H1 (cell line): ENCODE results near the gene TMEM174. TPM values are rescaled to one million over a fixed set of nuclear protein-coding genes. Genes with fewer than 3 reads are reported as not detected.

Experiments used
- CTCF ChIA-PET: fragments of 300-600 bp; sonication (Branson Sonifier 250); formaldehyde crosslinking; loops from one replicate; lab custom pipeline; 2021; ENCODE audit not compliant: partially characterized antibody; lab: Charles Lee
- POLR2A ChIA-PET: fragments of 300-600 bp; sonication (Branson Sonifier 250); formaldehyde crosslinking; loops from one replicate; lab custom pipeline; 2021; ENCODE audit warnings: inconsistent platforms; ENCODE audit not compliant: partially characterized antibody; lab: Charles Lee
- DNase-seq, 2 experiments: peaks; one replicate each; pipeline versions ENCODE4 v3.0.0 to v3.0.0-alpha.2; 2010 to 2022; ENCODE audit warnings: low spot score in 2 of 2, low read depth in 1 of 2, mixed read lengths in 1 of 2
- FAIRE-seq: peaks from 2 replicates; lab custom pipeline; 2011; peaks lifted over from hg19 to GRCh38; lab: Jason Lieb, UNC
- H2AFZ ChIP-seq: 2 replicates; pipeline ENCODE4 v1.8.1; 2012; ENCODE audit warnings: low read length, inconsistent platforms
- H2AK5ac ChIP-seq: 2 replicates; pipeline ENCODE4 v1.6.1; 2013; ENCODE audit warnings: low read depth, low read length
- H2BK120ac ChIP-seq: replicated peaks from 2 replicates; pipeline ENCODE3; 2013; ENCODE audit warnings: low read depth, low read length, inconsistent platforms
- H2BK12ac ChIP-seq: 2 replicates; pipeline ENCODE4 v1.6.1; 2013; ENCODE audit warnings: low read depth, low read length
- H2BK15ac ChIP-seq: 2 replicates; pipeline ENCODE4 v1.6.1; 2013; ENCODE audit warnings: low read length
- H2BK20ac ChIP-seq: 2 replicates; pipeline ENCODE4 v1.6.1; 2013; ENCODE audit warnings: low read length
- H2BK5ac ChIP-seq: 2 replicates; pipeline ENCODE4 v1.6.1; 2013; ENCODE audit warnings: low read depth, low read length
- H3K14ac ChIP-seq: 2 replicates; pipeline ENCODE4 v1.6.1; 2013; ENCODE audit warnings: inconsistent platforms; ENCODE audit not compliant: insufficient read length
- H3K18ac ChIP-seq: 2 replicates; pipeline ENCODE4 v1.6.1; 2013; ENCODE audit warnings: low read length; ENCODE audit errors: extremely low read depth
- H3K23ac ChIP-seq: 2 replicates; pipeline ENCODE4 v1.6.1; 2013; ENCODE audit warnings: inconsistent platforms; ENCODE audit not compliant: insufficient read length
- H3K23me2 ChIP-seq: 2 replicates; pipeline ENCODE4 v1.6.1; 2013; ENCODE audit warnings: low read depth, low read length
- H3K27ac ChIP-seq: 2 replicates; pipeline ENCODE4 v1.6.1; 2011; ENCODE audit warnings: low read depth, low read length, inconsistent platforms
- H3K27me3 ChIP-seq, 4 experiments: replicated peaks in 1 of 4; 1 replicate in 1 of 4; 2 replicates in 3 of 4; pipeline versions ENCODE4 v1.6.1 to v1.8.1; 2011 to 2013; ENCODE audit warnings: low read length in 3 of 4, mild to moderate bottlenecking in 3 of 4, inconsistent platforms in 2 of 4, mixed read lengths in 2 of 4, moderate library complexity in 1 of 4; ENCODE audit not compliant: control insufficient read depth in 3 of 4, insufficient read depth in 3 of 4; ENCODE audit errors: extremely low read depth in 1 of 4
- H3K36me3 ChIP-seq, 4 experiments: 2 replicates each; pipeline versions ENCODE4 v1.6.1 to v1.8.1; 2011 to 2013; ENCODE audit warnings: mild to moderate bottlenecking in 4 of 4, low read length in 3 of 4, moderate library complexity in 2 of 4, control low read depth in 1 of 4, inconsistent platforms in 1 of 4; ENCODE audit not compliant: insufficient read depth in 4 of 4, control insufficient read depth in 2 of 4
- H3K4ac ChIP-seq: replicated peaks from 2 replicates; pipeline ENCODE3; 2013; ENCODE audit warnings: low read length, low read depth, mixed read lengths, inconsistent platforms; ENCODE audit not compliant: insufficient read length
- H3K4me1 ChIP-seq, 4 experiments: replicated peaks in 1 of 4; 1 replicate in 1 of 4; 2 replicates in 3 of 4; pipeline versions ENCODE4 v1.6.1 to v1.8.1; 2011 to 2013; ENCODE audit warnings: low read length in 3 of 4, inconsistent platforms in 2 of 4, mixed read lengths in 1 of 4; ENCODE audit not compliant: insufficient read depth in 4 of 4, control insufficient read depth in 3 of 4
- H3K4me2 ChIP-seq, 2 experiments: 2 replicates each; pipeline versions ENCODE4 v1.6.1 to v1.8.1; 2011 to 2013; ENCODE audit warnings: low read depth in 2 of 2, low read length in 2 of 2, control low read depth in 1 of 2, inconsistent platforms in 1 of 2, mild to moderate bottlenecking in 1 of 2; ENCODE audit not compliant: insufficient read depth in 1 of 2
- H3K4me3 ChIP-seq, 4 experiments: fragments of 200-600, 300-600 bp in 1 of 4; sonication (generic), shearing (Covaris generic), sonication (Bioruptor Twin) in 1 of 4; 2 replicates each; pipeline versions ENCODE4 v1.5.1 to v1.8.1; 2011 to 2016; ENCODE audit warnings: low read length in 4 of 4, low read depth in 3 of 4, control low read depth in 2 of 4, inconsistent platforms in 2 of 4, mild to moderate bottlenecking in 2 of 4, mixed read lengths in 1 of 4, moderate library complexity in 1 of 4; ENCODE audit not compliant: insufficient read depth in 2 of 4; ENCODE audit errors: extremely low read depth in 1 of 4
- H3K56ac ChIP-seq: replicated peaks from 2 replicates; pipeline ENCODE3; 2013; ENCODE audit warnings: low read depth, mild to moderate bottlenecking, mixed read lengths, low read length, inconsistent platforms; ENCODE audit not compliant: insufficient read length
- H3K79me1 ChIP-seq: 2 replicates; pipeline ENCODE4 v1.6.1; 2013; ENCODE audit warnings: low read depth, low read length, control low read depth
- H3K79me2 ChIP-seq, 2 experiments: 2 replicates each; pipeline versions ENCODE4 v1.6.1 to v1.8.1; 2012 to 2013; ENCODE audit warnings: low read length in 2 of 2, mild to moderate bottlenecking in 2 of 2, inconsistent platforms in 1 of 2; ENCODE audit not compliant: insufficient read depth in 2 of 2, control insufficient read depth in 1 of 2
- H3K9ac ChIP-seq, 4 experiments: replicated peaks in 1 of 4; 1 replicate in 1 of 4; 2 replicates in 3 of 4; pipeline versions ENCODE4 v1.6.1 to v1.8.1; 2011 to 2013; ENCODE audit warnings: low read depth in 3 of 4, low read length in 3 of 4, control low read depth in 2 of 4, mild to moderate bottlenecking in 2 of 4, moderate library complexity in 2 of 4, inconsistent platforms in 1 of 4; ENCODE audit errors: extremely low read depth in 1 of 4
- H3K9me3 ChIP-seq, 2 experiments: 2 replicates each; pipeline versions ENCODE4 v1.6.1 to v1.8.1; 2012 to 2013; ENCODE audit warnings: mild to moderate bottlenecking in 2 of 2, moderate library complexity in 2 of 2, control low read depth in 1 of 2, inconsistent platforms in 1 of 2, low read depth in 1 of 2, low read length in 1 of 2, mixed read lengths in 1 of 2; ENCODE audit not compliant: insufficient read depth in 2 of 2
- H4K20me1 ChIP-seq, 2 experiments: replicated peaks in 1 of 2; 2 replicates each; pipeline versions ENCODE3 to v1.8.1; 2011 to 2013; ENCODE audit warnings: inconsistent platforms in 2 of 2, low read length in 2 of 2, mild to moderate bottlenecking in 1 of 2; ENCODE audit not compliant: insufficient read depth in 2 of 2, control insufficient read depth in 1 of 2
- H4K5ac ChIP-seq: 2 replicates; pipeline ENCODE4 v1.6.1; 2013; ENCODE audit warnings: low read length, low read depth, mixed read lengths, inconsistent platforms; ENCODE audit not compliant: insufficient read length
- H4K8ac ChIP-seq: 2 replicates; pipeline ENCODE4 v1.8.0; 2013; ENCODE audit warnings: mild to moderate bottlenecking, moderate library complexity, low read length, inconsistent platforms; ENCODE audit not compliant: insufficient read depth; ENCODE audit errors: extremely low read depth
- H4K91ac ChIP-seq: replicated peaks from 2 replicates; pipeline ENCODE3; 2013; ENCODE audit warnings: low read length, mixed read lengths, inconsistent platforms; ENCODE audit not compliant: insufficient read length
- CBX8 ChIP-seq: fragments of 300-800, 300-1000 bp; sonication (generic); IDR thresholded peaks from 2 replicates; pipeline ENCODE4 v1.7.1; 2016; ENCODE audit warnings: low read depth, low read length, borderline replicate concordance
- CHD1 ChIP-seq: IDR thresholded peaks from 2 replicates; pipeline ENCODE4 v1.6.1; 2012; ENCODE audit warnings: low read depth, low read length, improper control_type of control experiment
- CTBP2 ChIP-seq: IDR thresholded peaks from 2 replicates; pipeline ENCODE4 v1.7.0; 2011; ENCODE audit warnings: borderline replicate concordance, mild to moderate bottlenecking, moderate library complexity, mixed read lengths, low read length; ENCODE audit not compliant: insufficient read depth, insufficient read length
- GABPA ChIP-seq: IDR thresholded peaks from 2 replicates; pipeline ENCODE4 v1.6.1; 2011; ENCODE audit warnings: mild to moderate bottlenecking, low read length, moderate library complexity, borderline replicate concordance; ENCODE audit not compliant: insufficient read depth
- KDM4A ChIP-seq: IDR thresholded peaks from one replicate; pipeline ENCODE4 v1.7.1; 2012; ENCODE audit warnings: low read depth, mild to moderate bottlenecking, moderate library complexity, low read length, inconsistent platforms; ENCODE audit not compliant: severe bottlenecking
- NANOG ChIP-seq: IDR thresholded peaks from 2 replicates; pipeline ENCODE4 v1.6.1; 2011; ENCODE audit warnings: low read length, low read depth, mild to moderate bottlenecking, inconsistent platforms; ENCODE audit not compliant: insufficient read depth, poor library complexity, severe bottlenecking
- TCF12 ChIP-seq: IDR thresholded peaks from 2 replicates; pipeline ENCODE4 v1.6.1; 2011; ENCODE audit warnings: low read depth, mild to moderate bottlenecking, low read length
- WGBS, 2 experiments: shearing (Covaris generic) in 1 of 2; methylation state at CpG; one replicate each; pipeline versions ENCODE4 v1.1.6 to v1.1.7; 2013 to 2015; ENCODE audit warnings: low lambda C conversion rate in 2 of 2, mixed read lengths in 2 of 2, inconsistent platforms in 1 of 2, low coverage in 1 of 2, missing lambda C conversion rate in 1 of 2; ENCODE audit not compliant: insufficient replicate concordance in 2 of 2, insufficient coverage in 1 of 2, insufficient read length in 1 of 2; ENCODE audit errors: extremely low coverage in 1 of 2, missing lambda C conversion rate in 1 of 2; 5-methylcytosine and 5-hydroxymethylcytosine counted together
- polyA plus RNA-seq, 7 experiments: library from polyadenylated mRNA; depleted of rRNA in 3 of 7; stranded (reverse) in 5 of 7; unstranded in 2 of 7; fragments of >200 nt in 5 of 7; fragments of 200-250 nt in 2 of 7; gene quantifications; 1 replicate in 5 of 7; 2 replicates in 1 of 7; 4 replicates in 1 of 7; pipeline versions ENCODE4 v1.2.1 to v1.2.3, GENCODE V29; 2011 to 2013; ENCODE audit warnings: missing spikeins in 2 of 7, mixed read lengths in 2 of 7
- total RNA-seq: library from RNA; stranded (reverse); fragmentation: NEBNext Ultra II Directional; extraction: Animal tissue kit (Norgen Biotek cat#: 25700); gene quantifications from 2 replicates; pipeline ENCODE4 v1.2.1, GENCODE V29; 2021
- TF ChIP-seq, protein P1 (sequence below): IDR thresholded peaks from 2 replicates; pipeline ENCODE4 v1.6.1; 2011; ENCODE audit warnings: low read length, improper control_type of control experiment
- TF ChIP-seq, protein P2 (sequence below): IDR thresholded peaks from 2 replicates; pipeline ENCODE4 v1.6.1; 2012; ENCODE audit warnings: inconsistent platforms

Gene TMEM174
- total and polyA plus RNA-seq, 2 of the 8 experiments (the other 6 are each of a cell fraction or from before 2014, with no cell fraction given): not detected

DNA sequence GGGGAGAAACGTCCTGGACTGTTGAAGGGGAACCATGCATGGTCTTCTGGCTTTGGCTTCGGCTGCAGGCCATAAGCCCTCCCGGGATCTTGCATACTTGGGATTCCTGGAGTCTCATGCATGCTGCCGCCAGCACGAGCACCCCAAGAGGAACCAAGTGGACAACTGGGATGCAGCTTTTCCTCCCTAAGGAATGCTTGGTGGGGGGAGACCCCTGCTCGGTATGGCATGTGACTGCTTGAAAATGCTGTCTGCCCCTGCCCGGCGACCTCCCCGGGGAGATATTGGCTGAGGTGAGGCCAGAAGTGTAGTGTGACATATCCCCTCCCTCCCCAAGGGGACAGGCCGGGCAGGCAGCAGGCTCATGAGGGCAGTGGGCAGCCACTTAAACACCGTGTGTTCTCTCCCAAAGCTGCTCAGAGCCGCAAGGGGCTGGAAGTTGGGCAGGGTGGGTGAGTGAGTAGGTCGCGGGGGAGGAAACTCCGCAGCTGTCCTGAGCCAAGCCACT is 36.9 kb upstream of the TMEM174 start:
- Histone ChIP-seq H3K27ac (no peak overlapping the region), H3K9ac (no peak overlapping the region), H2AFZ (peak overlapping the region; percentile 31; the same call in 1 of the 2 replicates), H2BK20ac (no peak overlapping the region; the same call in 1 of the 2 replicates), H3K4me3 (no peak overlapping the region), H3K18ac (peak overlapping the region; percentile 60; the same call in 1 of the 2 replicates), H2BK120ac (no peak overlapping the region), H3K4me2 (peak overlapping the region in 1 of 2 experiments; percentile 9; a peak in 1 of 4 replicates), H3K9me3 (no peaks in the 10 kb centered on the region), H4K8ac (no peak overlapping the region), H3K79me2 (no peaks in the 10 kb centered on the region), H4K5ac (no peak overlapping the region), H4K20me1 (no peaks in the 10 kb centered on the region), H3K14ac (no peak overlapping the region), H3K56ac (no peak overlapping the region), H2BK12ac (peak overlapping the region; percentile 92), H3K4me1 (peaks cover 0 to 10% (median 3%) of the 10 kb centered on the region in 4 experiments; a peak in 3 of 7 replicates), H3K79me1 (no peaks in the 10 kb centered on the region), H2AK5ac (no peak overlapping the region), H4K91ac (no peak overlapping the region), H3K4ac (no peak overlapping the region), H2BK5ac (no peak overlapping the region; the same call in 1 of the 2 replicates), H3K23me2 (no peaks in the 10 kb centered on the region), H3K27me3 (no peaks in the 10 kb centered on the region; a peak in 1 of 7 replicates), H3K23ac (no peak overlapping the region), H2BK15ac (no peak overlapping the region), H3K36me3 (no peaks in the 10 kb centered on the region)
- POLR2A ChIA-PET: interaction anchor here (1.4 to 2.9 kb wide), 2 partner anchors 16 to 37 kb away, joined by 3 to 7 read pairs; partner anchors contain the start of genes TMEM171 and TMEM174
- 84% methylated on average over 15 of the region's 15 CpGs; no CpG with 5 or more reads in 1 of the 2 experiments for WGBS, 2 experiments
- FAIRE-seq (no peak), DNase-seq (peak in 1 of 2 experiments; percentile 61)
- CTCF ChIA-PET: interaction anchor here (1.0 to 4.7 kb wide), 14 partner anchors 10 to 286 kb away, joined by 3 to 41 read pairs (median 4); partner anchors contain the start of gene TMEM174
- no peak for TF ChIP-seq CHD1
- TF ChIP-seq TCF12: no peak
- TF ChIP-seq, protein P1, sequence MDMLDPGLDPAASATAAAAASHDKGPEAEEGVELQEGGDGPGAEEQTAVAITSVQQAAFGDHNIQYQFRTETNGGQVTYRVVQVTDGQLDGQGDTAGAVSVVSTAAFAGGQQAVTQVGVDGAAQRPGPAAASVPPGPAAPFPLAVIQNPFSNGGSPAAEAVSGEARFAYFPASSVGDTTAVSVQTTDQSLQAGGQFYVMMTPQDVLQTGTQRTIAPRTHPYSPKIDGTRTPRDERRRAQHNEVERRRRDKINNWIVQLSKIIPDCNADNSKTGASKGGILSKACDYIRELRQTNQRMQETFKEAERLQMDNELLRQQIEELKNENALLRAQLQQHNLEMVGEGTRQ: no peak
- no peak for TF ChIP-seq NANOG
- TF ChIP-seq, protein P2, sequence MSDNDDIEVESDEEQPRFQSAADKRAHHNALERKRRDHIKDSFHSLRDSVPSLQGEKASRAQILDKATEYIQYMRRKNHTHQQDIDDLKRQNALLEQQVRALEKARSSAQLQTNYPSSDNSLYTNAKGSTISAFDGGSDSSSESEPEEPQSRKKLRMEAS: peak; percentile 47; the same call in 1 of the 2 replicates
- TF ChIP-seq KDM4A: no peak
- TF ChIP-seq CTBP2: no peak
- no peak for TF ChIP-seq CBX8
- no peak for TF ChIP-seq GABPA
